Measurements from ENCODE around the gene PTPN3.
"Not testable (repeated sequence)": the region's sequence is repeated elsewhere in the genome, so short reads cannot be mapped to it uniquely, and the experiment has no call there.

PTPN3 gene

GRCh38 chr9:109498195-109499092 lies at the start of gene PTPN3:
Gene PTPN3, minus strand, starts transcription at chr9:109498307. Its CDS starts 34,873 bp downstream, at chr9:109463434.
- Mint-ChIP-seq H3K4me1 (ENCODE audit: low read depth) (peaks cover 4% of the 10 kb centered on the region), H3K27ac (no peak within 1 kb of the TSS), H3K27me3 (ENCODE audit: low read depth) (peaks cover 72% of the 10 kb centered on the region), H3K9me3 (no peaks in the 10 kb centered on the region), H3K4me3 (peak within 1 kb of the TSS; percentile 57), H3K36me3 (ENCODE audit: low read depth) (peaks cover 4% of the 10 kb centered on the region)
- no peak for DNase-seq (ENCODE audit: low spot score)

GRCh38 chr9:109544954-109545353 lies 46.8 kb upstream of the PTPN3 start:
- not testable (repeated sequence) for H3K27ac Mint-ChIP-seq; H3K36me3 Mint-ChIP-seq (ENCODE audit: low read depth); H3K4me1 Mint-ChIP-seq (ENCODE audit: low read depth); H3K4me3 Mint-ChIP-seq; H3K27me3 Mint-ChIP-seq (ENCODE audit: low read depth); H3K9me3 Mint-ChIP-seq; DNase-seq (ENCODE audit: low spot score)

DNA sequence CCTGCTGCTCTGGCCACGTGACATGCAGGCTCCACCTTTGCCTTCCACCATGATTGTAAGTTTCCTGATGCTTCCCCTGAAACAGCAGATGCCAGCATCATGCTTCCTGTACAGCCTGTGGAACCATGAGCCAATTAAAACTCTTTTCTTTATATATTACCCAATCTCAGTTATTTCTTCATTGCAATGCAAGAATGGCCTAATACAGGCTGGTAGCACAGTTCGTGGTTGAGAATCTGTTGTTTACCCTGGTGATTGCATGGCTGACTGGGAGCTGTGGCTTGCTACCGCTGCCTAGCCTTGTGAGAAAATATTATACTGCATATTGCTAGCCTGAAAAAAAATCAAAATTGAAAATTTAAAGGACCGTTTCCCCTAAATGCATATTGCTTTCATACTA lies 44.8 kb upstream of the PTPN3 start:
- no peak overlapping the region for H3K27ac Mint-ChIP-seq
- H3K9me3 Mint-ChIP-seq: peaks cover 4% of the 10 kb centered on the region
- no peaks in the 10 kb centered on the region for H3K36me3 Mint-ChIP-seq (ENCODE audit: low read depth)
- no peak overlapping the region for H3K4me3 Mint-ChIP-seq
- DNase-seq (ENCODE audit: low spot score): no peak
- no peaks in the 10 kb centered on the region for H3K4me1 Mint-ChIP-seq (ENCODE audit: low read depth)
- H3K27me3 Mint-ChIP-seq (ENCODE audit: low read depth): peaks cover 3% of the 10 kb centered on the region

GRCh38 chr9:109538346-109538745 lies 40.2 kb upstream of the PTPN3 start:
- DNase-seq (ENCODE audit: low spot score): no peak
- H3K4me3 Mint-ChIP-seq: no peak overlapping the region
- H3K27ac Mint-ChIP-seq: no peak overlapping the region
- H3K36me3 Mint-ChIP-seq (ENCODE audit: low read depth): no peaks in the 10 kb centered on the region
- H3K4me1 Mint-ChIP-seq (ENCODE audit: low read depth): no peaks in the 10 kb centered on the region
- peaks cover 7% of the 10 kb centered on the region for H3K27me3 Mint-ChIP-seq (ENCODE audit: low read depth)
- H3K9me3 Mint-ChIP-seq: no peaks in the 10 kb centered on the region

DNA sequence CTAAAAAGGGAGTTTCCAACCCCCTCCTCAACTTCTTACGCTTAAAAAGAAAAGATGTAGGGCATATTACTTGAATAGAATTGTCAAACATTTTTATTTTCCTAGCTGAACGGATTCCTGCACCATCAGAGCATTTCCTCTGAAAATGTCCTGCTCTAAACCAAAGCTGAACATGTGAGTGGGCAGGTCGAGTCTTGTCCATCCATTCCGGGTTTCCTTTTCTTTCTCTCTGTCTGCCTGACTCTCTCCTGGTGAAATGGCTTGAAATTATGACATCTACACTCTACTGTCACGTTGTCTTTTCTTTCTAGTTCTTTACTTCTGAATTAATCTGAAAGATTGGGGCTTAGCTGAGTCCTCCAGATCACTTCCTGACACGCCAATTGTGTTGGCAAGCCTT lies 39.2 kb upstream of the PTPN3 start:
- Mint-ChIP-seq H3K27ac (no peak overlapping the region), H3K36me3 (ENCODE audit: low read depth) (no peaks in the 10 kb centered on the region), H3K4me1 (ENCODE audit: low read depth) (no peaks in the 10 kb centered on the region), H3K27me3 (ENCODE audit: low read depth) (peaks cover 7% of the 10 kb centered on the region), H3K4me3 (no peak overlapping the region), H3K9me3 (no peaks in the 10 kb centered on the region)
- DNase-seq (ENCODE audit: low spot score): no peak

DNA sequence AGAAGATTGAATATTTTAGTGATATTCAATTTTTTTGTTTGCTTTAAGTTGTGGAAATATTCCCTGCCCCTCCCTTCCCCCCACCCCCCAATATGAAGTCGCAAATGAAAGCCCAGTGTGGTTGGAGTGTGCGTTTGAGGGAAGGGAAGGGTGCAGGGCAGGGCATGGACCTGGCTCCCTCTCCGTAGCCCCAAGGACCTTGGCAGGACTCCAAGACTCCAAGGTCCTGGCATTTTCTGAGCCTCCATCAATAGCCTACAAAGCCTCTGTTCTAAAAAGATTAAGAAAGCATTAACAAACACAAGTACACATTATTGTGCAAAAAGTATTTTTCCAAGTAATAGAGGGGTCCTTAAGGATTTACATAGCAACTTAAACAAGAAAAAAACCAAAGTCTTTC lies 38.8 kb upstream of the PTPN3 start:
- Mint-ChIP-seq H3K4me3 (no peak overlapping the region), H3K36me3 (ENCODE audit: low read depth) (no peaks in the 10 kb centered on the region), H3K4me1 (ENCODE audit: low read depth) (no peaks in the 10 kb centered on the region), H3K27me3 (ENCODE audit: low read depth) (peaks cover 7% of the 10 kb centered on the region), H3K27ac (no peak overlapping the region), H3K9me3 (no peaks in the 10 kb centered on the region)
- DNase-seq (ENCODE audit: low spot score): no peak

DNA sequence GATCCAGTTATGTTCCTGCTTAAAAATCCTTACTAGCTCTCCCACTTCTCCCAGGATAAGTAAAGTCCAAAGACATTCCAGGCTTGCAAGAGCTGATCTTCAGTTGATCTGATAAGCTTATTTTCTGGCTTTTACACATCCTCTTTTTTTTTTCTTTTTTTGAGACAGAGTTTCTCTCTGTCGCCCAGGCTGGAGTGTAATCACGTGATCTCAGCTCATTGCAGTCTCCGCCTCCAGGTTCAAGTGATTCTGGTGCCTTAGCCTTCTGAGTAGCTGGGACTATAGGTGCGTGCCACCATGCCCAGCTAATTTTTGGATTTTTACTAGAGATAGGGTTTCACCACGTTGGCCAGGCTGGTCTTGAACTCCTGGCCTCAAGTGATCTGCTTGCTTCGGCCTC lies 37.3 kb upstream of the PTPN3 start:
- no peak for DNase-seq (ENCODE audit: low spot score)
- Mint-ChIP-seq H3K4me1 (ENCODE audit: low read depth) (no peaks in the 10 kb centered on the region), H3K36me3 (ENCODE audit: low read depth) (no peaks in the 10 kb centered on the region), H3K27ac (no peak overlapping the region), H3K9me3 (no peaks in the 10 kb centered on the region), H3K27me3 (ENCODE audit: low read depth) (peaks cover 7% of the 10 kb centered on the region), H3K4me3 (no peak overlapping the region)

DNA sequence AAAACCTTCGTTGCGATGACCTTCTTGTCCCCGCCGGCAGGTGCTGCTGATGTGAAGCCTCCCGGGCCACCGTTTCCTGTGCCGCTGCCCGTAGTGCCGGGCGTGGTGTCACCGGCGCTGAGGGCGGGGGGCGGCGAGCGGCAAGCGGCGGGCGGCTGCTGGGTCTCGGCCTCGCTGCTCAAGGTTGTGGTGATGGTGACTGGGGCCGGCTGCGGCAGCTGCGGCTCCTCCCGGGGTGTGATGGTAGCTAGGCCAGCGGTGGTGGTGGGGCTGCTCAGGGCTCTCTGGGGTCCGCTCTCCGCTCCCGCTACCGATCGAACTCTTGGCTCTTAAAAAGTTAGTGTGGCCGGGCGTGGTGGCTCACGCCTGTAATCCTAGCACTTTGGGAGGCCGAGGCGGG lies 36.0 kb upstream of the PTPN3 start:
- H3K27me3 Mint-ChIP-seq (ENCODE audit: low read depth): peaks cover 4% of the 10 kb centered on the region
- H3K9me3 Mint-ChIP-seq: no peaks in the 10 kb centered on the region
- H3K4me1 Mint-ChIP-seq (ENCODE audit: low read depth): no peaks in the 10 kb centered on the region
- no peak for DNase-seq (ENCODE audit: low spot score)
- H3K27ac Mint-ChIP-seq: no peak overlapping the region
- no peaks in the 10 kb centered on the region for H3K36me3 Mint-ChIP-seq (ENCODE audit: low read depth)
- H3K4me3 Mint-ChIP-seq: no peak overlapping the region

DNA sequence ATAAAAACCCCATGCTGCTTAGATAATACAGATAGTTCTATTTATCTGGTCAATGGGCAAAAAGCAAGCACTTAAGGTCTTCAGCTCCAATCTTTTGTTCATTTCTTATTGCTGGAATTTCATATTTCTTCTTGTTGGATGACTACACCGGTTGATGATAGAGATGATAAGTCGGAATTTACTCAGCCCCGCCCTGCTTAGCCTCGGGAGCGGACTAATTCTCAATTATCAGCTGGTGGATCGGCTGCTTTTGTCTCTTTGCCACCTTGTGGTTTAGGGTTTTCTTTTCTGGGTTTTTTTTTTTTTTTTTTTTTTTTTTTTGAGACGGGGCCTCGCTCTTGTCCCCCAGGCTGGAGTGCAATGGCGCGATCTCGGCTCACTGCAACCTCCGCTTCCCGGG lies 34.5 kb upstream of the PTPN3 start:
- H3K27ac Mint-ChIP-seq; H3K4me1 Mint-ChIP-seq (ENCODE audit: low read depth); DNase-seq (ENCODE audit: low spot score); H3K27me3 Mint-ChIP-seq (ENCODE audit: low read depth); H3K36me3 Mint-ChIP-seq (ENCODE audit: low read depth); H3K9me3 Mint-ChIP-seq; H3K4me3 Mint-ChIP-seq: not testable (repeated sequence)

- DNase-seq (ENCODE audit: low spot score): no peak
- H3K4me1 Mint-ChIP-seq (ENCODE audit: low read depth): no peaks in the 10 kb centered on the region
- no peak overlapping the region for H3K27ac Mint-ChIP-seq
- peaks cover 7% of the 10 kb centered on the region for H3K27me3 Mint-ChIP-seq (ENCODE audit: low read depth)
- no peaks in the 10 kb centered on the region for H3K36me3 Mint-ChIP-seq (ENCODE audit: low read depth)
- no peaks in the 10 kb centered on the region for H3K9me3 Mint-ChIP-seq
- H3K4me3 Mint-ChIP-seq: no peak overlapping the region
Observed at GRCh38 chr9:109522106-109522505, 24.0 kb upstream of the PTPN3 start.

- Mint-ChIP-seq H3K36me3 (ENCODE audit: low read depth) (no peaks in the 10 kb centered on the region), H3K4me3 (no peak overlapping the region), H3K4me1 (ENCODE audit: low read depth) (no peaks in the 10 kb centered on the region), H3K27ac (no peak overlapping the region), H3K27me3 (ENCODE audit: low read depth) (peaks cover 16% of the 10 kb centered on the region), H3K9me3 (no peaks in the 10 kb centered on the region)
- peak; percentile 35 for DNase-seq (ENCODE audit: low spot score)
Observed at GRCh38 chr9:109520475-109521132, 22.5 kb upstream of the PTPN3 start.

DNA sequence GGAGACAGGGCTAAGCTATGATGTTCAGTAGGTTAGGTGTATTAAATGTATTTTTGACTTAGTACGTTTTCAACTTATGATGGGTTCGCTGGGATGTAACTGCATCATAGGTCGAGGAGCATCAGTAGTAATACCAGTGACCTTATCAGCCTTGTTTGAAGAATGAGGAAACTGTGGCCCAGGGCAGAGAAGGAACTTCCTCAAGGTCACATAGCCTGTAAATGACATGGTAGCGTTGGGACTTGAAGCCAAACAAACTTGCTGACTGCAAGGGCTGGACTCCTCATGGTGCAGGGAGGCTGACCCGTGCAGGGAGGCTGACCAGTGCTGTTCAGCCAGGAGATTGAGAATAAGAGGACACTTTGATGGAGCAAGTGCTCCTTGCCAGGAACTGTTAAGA lies 21.3 kb upstream of the PTPN3 start:
- Mint-ChIP-seq H3K4me1 (ENCODE audit: low read depth) (no peaks in the 10 kb centered on the region), H3K9me3 (no peaks in the 10 kb centered on the region), H3K27ac (no peak overlapping the region), H3K4me3 (no peak overlapping the region), H3K36me3 (ENCODE audit: low read depth) (no peaks in the 10 kb centered on the region), H3K27me3 (ENCODE audit: low read depth) (peaks cover 16% of the 10 kb centered on the region)
- no peak for DNase-seq (ENCODE audit: low spot score)

- H3K4me1 Mint-ChIP-seq (ENCODE audit: low read depth): no peaks in the 10 kb centered on the region
- DNase-seq (ENCODE audit: low spot score): no peak
- H3K9me3 Mint-ChIP-seq: no peaks in the 10 kb centered on the region
- H3K27ac Mint-ChIP-seq: no peak overlapping the region
- no peaks in the 10 kb centered on the region for H3K36me3 Mint-ChIP-seq (ENCODE audit: low read depth)
- peaks cover 18% of the 10 kb centered on the region for H3K27me3 Mint-ChIP-seq (ENCODE audit: low read depth)
- H3K4me3 Mint-ChIP-seq: no peak overlapping the region
Observed at GRCh38 chr9:109518621-109519335, 20.7 kb upstream of the PTPN3 start.

GRCh38 chr9:109517901-109518377 lies 19.8 kb upstream of the PTPN3 start:
- Mint-ChIP-seq H3K36me3 (ENCODE audit: low read depth) (no peaks in the 10 kb centered on the region), H3K27me3 (ENCODE audit: low read depth) (peaks cover 24% of the 10 kb centered on the region), H3K27ac (no peak overlapping the region), H3K4me1 (ENCODE audit: low read depth) (no peaks in the 10 kb centered on the region), H3K4me3 (no peak overlapping the region), H3K9me3 (no peaks in the 10 kb centered on the region)
- no peak for DNase-seq (ENCODE audit: low spot score)
